Left renal pelvis (tissue), 4 donors: ENCODE measurements around the gene RAD51B. TPM values are rescaled to one million over a fixed set of nuclear protein-coding genes. Genes with fewer than 3 reads are reported as not detected.

Experiments
- DNase-seq, 4 donors: peaks; one replicate each; pipeline ENCODE4 v3.0.0-alpha.2; 2013; ENCODE audit warnings: low read depth in 4 of 4, low spot score in 3 of 4
- polyA plus RNA-seq, 4 donors: library from polyadenylated mRNA; unstranded; fragments of 120-200 nt; gene quantifications; one replicate each; pipeline ENCODE4 v1.2.1, GENCODE V29; 2013; ENCODE audit not compliant: insufficient read length in 4 of 4

Gene RAD51B
- polyA plus RNA-seq, 4 donors, result 9.4 to 12.6 (median 11.6) TPM

GRCh38 chr14:68137704-68138619 lies 318.4 kb downstream of the RAD51B start:
- DNase-seq, result peak in 3 of 4 donors; percentile 62 to 89 (median 73)

DNA sequence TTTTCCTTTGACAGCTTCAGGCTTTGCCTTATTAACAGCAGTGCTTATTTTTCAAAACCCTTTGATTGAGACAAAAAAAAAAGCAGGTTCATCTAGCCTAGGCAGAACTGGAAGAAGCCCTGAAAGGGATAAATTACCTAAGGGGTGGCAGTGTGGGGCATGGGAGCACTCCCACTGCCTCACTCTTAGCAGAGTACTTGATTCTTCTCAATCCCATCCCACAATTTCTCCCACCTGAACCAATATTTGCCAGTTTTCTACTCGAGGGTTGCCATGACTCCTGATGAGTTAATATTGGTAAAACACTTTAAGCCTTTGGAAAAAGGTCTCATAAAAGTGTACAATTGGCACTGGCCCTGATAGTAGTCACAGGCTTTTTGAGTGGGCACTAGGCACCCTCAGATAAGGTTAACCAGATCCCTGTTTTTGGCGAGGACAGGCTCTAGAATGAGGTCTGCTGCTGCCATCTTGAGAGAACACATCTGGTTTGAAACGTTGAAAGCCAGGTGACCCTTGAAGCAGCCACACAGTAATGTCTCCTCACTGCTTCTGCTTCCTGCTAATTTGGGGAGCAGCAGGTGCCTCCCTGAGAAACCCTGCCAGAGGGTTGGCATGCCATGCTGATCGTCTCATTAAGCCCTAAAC lies 320.0 kb downstream of the RAD51B start:
- DNase-seq, result no peak

DNA sequence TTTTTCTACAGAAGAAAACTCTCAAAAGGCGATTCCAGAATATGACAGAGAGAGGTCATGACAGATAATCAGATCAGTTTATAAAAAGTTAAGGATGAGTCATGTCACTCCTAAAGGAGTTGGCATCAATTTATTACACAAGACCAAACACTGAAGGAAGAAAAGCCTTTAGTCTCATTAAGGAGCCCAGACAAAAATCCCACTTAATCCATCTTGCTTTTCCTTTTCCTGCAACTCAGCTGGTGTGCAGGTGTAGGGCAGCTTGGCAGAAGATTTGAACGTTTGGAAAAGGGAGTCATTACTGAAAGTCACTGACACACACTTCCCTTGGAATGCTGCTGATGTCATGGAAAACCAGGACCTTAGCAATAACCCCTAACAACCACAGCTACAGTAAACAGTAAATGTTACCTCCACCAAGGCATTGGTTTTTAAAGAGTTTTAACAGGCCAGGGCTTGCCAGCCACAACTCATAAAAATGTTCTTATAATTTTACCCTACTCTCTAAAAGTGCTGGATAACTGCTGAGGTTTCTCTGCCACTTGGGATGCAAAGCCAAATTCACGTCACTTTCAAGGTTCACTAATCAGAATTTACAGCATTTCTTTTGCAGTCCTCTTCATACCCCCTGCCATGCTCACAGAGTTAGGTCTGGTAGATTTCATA lies 320.6 kb downstream of the RAD51B start:
- DNase-seq, result peak in 3 of 4 donors; percentile 70 to 80 (median 72)

GRCh38 chr14:68140806-68141205 lies 321.2 kb downstream of the RAD51B start:
- DNase-seq, result no peak

DNA sequence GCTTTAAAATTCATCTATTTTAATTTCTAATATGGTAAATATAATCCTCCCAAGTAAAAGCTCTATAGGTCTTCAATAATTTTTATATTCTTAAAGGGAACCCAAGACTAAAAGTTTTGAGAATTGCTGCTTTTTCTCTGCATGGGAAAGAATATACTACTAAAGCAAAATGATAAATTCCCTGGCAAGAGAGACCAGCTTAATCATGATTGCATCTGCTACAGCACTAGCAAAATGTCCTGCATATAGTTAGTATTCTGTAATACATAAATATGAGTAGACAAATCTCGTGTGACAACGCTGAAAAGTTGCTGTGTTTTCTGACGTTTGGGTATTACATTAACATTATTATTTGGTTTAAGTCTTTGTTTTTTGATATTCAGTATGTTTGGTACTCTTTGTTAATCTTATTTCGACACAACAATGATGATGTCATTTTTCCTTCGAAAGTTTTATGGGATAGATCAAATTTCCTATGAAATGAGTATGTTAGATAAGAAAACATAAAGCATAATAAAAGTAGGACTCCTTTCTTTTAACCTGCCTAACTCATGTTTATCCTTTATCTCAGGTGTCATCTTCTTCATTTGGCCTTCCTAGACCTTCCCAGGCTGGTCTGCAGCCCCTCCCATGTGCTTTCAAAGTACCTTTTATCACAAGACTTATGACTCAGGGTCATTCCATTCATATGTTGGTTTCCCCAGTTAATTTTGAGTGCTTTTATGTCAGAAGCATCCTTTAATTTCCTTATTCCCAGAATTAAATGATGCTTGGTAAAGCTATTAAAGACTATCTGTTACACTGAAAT lies 321.9 kb downstream of the RAD51B start:
- DNase-seq, result no peak

DNA sequence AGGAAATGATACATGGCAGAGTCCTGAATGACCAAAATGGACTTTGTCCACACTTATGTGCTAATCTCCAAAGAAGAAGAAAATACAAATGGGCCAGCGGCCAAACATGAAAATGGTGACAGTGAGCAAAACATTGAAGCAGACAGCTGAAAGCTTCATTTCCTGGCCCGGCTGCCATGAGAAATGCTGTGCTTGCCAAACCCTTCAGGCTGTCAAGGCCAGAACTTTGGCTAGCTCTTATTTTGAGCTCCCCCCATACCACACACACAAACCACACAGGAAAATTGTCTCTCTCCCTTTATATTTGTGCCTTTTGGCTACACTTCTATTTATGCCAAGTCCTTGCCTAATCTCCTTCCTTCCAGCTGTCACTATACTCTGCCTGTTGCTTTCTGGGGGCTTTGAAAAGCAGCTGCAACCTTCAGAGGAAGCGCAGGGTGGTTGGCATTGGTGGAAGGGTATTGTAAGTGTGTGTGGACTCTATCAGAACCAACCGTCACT lies 323.8 kb downstream of the RAD51B start:
- DNase-seq, result no peak

DNA sequence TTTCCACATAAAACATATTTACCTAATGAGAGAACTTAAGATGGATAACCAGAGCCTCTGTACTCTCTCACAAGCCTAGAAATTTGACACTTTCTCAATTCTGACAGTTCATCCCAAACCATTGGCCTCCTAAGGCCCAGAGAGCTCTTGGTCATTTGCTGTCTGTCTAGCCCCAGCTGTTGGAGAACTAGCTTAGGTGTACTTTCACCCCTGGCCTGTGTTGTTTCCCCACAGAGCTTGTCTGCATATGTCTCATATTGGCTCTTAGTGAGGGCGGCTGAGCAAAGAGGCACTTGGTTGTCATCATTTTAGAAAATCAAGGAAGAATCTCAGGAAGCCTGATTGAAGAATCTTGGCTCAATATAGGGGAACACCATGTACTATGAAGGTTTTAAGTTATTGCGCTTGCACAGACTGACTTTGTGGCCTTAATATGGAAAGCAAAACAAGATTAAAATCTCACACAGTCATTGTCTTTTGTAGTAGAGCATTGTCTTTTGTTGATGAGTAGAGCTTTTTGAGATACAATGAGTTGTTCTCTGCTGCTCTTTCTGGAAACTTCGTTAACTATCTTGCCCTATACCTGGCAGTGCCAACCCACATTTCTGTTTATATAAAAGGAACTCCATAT lies 324.6 kb downstream of the RAD51B start:
- no peak for DNase-seq

DNA sequence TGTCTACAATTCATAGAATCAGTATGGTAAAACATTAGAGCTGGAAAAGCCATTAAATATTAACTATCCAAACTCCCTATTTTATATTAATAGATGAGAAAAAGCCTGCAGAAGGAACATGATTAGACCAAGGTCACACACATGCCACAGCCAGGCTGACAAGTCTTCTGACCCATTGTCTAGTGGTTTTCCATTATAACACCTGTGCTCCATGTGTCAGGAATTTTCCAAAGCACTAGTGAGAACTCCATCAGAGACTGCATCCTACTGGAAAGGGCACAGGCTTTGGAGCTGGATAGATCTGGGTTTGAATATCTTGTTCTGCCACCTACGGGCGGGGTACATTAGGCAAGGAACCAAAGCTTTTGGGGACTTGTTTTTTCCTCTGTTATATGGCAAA lies 325.5 kb downstream of the RAD51B start:
- no peak for DNase-seq

DNA sequence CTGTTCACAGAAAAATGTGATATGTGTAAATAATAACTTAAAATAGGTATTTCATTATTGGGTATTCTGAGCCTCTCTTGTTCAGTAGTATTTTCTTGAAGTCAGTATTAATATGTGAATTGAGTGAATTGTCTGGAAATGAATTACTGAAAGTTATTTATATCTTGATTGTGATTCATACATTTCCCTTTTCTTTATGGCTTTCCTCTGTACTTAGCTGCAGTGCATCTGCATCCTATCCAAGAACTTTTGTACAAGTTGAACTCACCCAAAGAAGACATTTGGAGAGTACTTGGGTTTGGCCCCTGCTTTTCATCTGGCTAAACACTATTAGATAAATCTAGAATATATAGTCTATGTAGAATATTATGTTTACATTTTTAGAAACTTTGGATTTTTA lies 326.0 kb downstream of the RAD51B start:
- DNase-seq, result no peak

- no peak for DNase-seq
These were observed 327.2 kb downstream of the RAD51B start for GRCh38 chr14:68146818-68147217.

GRCh38 chr14:68147303-68147702 lies 327.7 kb downstream of the RAD51B start:
- no peak for DNase-seq

DNA sequence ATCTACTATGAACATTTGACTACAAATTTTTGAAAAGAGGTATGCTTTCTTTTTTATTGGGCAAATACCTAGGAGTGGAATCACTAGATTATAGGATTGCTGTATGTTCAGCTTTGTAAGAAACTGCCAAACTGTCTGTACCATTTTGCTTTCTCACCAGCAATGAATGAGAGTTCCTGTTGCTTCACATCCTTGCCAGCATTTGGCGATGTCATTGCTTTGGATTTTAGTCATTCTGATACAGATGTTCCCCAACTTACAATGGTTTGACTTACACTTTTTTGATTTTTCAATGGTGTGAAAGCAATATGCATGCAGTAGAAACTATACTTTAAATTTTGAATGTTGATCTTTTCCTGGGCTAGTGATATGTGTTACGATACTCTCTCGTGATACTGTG lies 328.7 kb downstream of the RAD51B start:
- DNase-seq, result no peak

GRCh38 chr14:68148763-68149162 lies 329.2 kb downstream of the RAD51B start:
- DNase-seq, result no peak

- DNase-seq, result no peak
These were observed 333.7 kb downstream of the RAD51B start for GRCh38 chr14:68153275-68153674.

DNA sequence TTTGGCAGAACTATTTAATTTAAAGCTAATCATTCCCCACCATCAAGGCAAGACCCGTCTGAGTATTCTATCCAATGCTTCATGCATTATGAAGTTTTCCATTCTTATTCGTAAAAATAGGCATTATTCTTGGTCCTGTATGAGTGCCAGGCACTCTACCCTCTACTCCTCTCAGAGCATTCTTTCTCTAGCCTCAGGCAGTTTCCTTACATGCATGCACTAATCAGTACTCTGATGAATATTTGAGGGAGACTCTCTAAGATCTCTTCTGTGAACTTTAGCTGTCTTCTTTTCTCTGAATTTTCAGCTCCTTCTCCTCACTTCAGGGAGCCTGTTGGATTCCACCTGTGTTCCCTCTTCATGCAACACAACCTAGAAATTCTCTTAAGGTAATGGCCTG lies 334.7 kb downstream of the RAD51B start:
- DNase-seq, result no peak

DNA sequence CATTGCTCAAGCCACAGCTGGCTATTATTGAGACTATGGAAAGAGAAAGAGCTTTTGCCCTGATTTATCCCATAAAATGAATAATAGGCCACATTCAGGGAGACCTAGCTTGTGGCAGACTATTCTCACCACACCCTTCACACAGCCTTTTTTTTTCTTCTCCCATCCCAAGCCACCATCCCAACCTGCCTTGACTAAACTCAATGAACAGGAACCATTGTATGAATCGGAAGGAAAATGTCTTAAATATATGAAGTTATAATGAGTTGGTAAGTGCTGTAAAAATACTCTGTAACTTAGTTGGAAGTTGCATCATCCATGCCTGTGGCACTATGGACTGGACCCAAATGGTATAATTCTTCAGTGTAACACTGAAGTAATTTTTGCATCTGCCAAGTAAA lies 338.4 kb downstream of the RAD51B start:
- no peak for DNase-seq

DNA sequence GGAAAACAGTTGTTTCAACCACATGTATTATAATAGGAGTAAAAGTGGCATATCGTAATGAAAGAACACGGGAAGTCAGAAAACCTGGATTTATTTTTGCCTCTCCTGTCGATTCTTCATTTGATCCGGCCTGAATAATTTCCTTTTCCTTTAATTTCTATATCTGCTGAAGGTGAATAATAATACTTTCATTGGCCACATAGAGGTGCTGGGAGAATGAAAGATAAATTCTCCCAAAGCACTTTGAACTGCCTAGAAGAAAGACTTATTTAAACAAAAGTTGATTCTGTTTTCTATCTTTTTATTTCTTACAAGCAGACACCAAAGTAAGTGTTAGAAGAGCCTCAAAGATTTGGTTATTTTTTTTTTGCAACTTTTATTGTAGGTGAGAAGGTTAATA lies 339.1 kb downstream of the RAD51B start:
- DNase-seq, result no peak

- DNase-seq, result no peak
These were observed 340.4 kb downstream of the RAD51B start for GRCh38 chr14:68159701-68160633.
